Kidney (tissue), 14 donors: ENCODE results near the gene C17orf67. TPM values are rescaled to one million over a fixed set of nuclear protein-coding genes. Genes with fewer than 3 reads are reported as not detected.
"Not testable (repeated sequence)": the region's sequence is repeated elsewhere in the genome, so short reads cannot be mapped to it uniquely, and the experiment has no call there.

Source experiments
- DNase-seq, 5 donors: peaks; one replicate each; pipeline ENCODE4 v3.0.0-alpha.2; 2013 to 2020
- FAIRE-seq: peaks from 2 replicates; lab custom pipeline; 2012; peaks lifted over from hg19 to GRCh38; lab: Jason Lieb, UNC
- H3K27ac ChIP-seq, 2 donors: one replicate each; pipeline ENCODE4 v1.7.0; 2013; ENCODE audit warnings: low read depth in 2 of 2, low read length in 2 of 2, inconsistent platforms in 1 of 2
- H3K27me3 ChIP-seq: one replicate; pipeline ENCODE4 v1.7.1; 2013; ENCODE audit warnings: low read length, inconsistent platforms; ENCODE audit not compliant: control insufficient read depth, insufficient read depth
- H3K36me3 ChIP-seq, 3 donors: one replicate each; pipeline versions ENCODE4 v1.7.0 to v1.7.1; 2013; ENCODE audit warnings: low read length in 3 of 3, control low read depth in 1 of 3, inconsistent platforms in 1 of 3; ENCODE audit not compliant: insufficient read depth in 3 of 3, control insufficient read depth in 2 of 3
- H3K4me1 ChIP-seq, 3 donors: one replicate each; pipeline versions ENCODE4 v1.7.0 to v1.7.1; 2013; ENCODE audit warnings: low read length in 3 of 3, inconsistent platforms in 1 of 3, low read depth in 1 of 3; ENCODE audit not compliant: control insufficient read depth in 2 of 3, insufficient read depth in 2 of 3
- H3K4me3 ChIP-seq, 3 donors: one replicate each; pipeline versions ENCODE4 v1.7.0 to v1.8.1; 2013; ENCODE audit warnings: low read length in 3 of 3, control low read depth in 1 of 3, inconsistent platforms in 1 of 3
- H3K9ac ChIP-seq, 3 donors: one replicate each; pipeline versions ENCODE4 v1.7.0 to v1.7.1; 2013; ENCODE audit warnings: low read length in 3 of 3, control low read depth in 1 of 3, inconsistent platforms in 1 of 3
- H3K9me3 ChIP-seq, 3 donors: one replicate each; pipeline versions ENCODE4 v1.7.0 to v1.7.1; 2013; ENCODE audit warnings: low read length in 3 of 3, control low read depth in 1 of 3, inconsistent platforms in 1 of 3; ENCODE audit not compliant: control insufficient read depth in 2 of 3, insufficient read depth in 1 of 3
- intact Hi-C: fragments of 100-400 bp; cut with DNase I; formaldehyde crosslinking; loops from one replicate; pipeline ENCODE4 v1.11.1; 2022
- polyA plus RNA-seq: library from polyadenylated mRNA; stranded (reverse); fragments of 350-450 nt; fragmentation: Illumina TruSeq; extraction: RNeasy Lipid Tissue Mini Kit (QIAGEN cat#74804); gene quantifications from one replicate; pipeline ENCODE4 v1.2.3, GENCODE V29; 2014; ENCODE audit warnings: low read depth, low replicate concordance; ENCODE audit not compliant: insufficient read depth
- total RNA-seq: library from RNA; stranded (reverse); fragmentation: NEBNext Ultra II Directional; extraction: Animal tissue kit (Norgen Biotek cat#: 25700); gene quantifications from one replicate; pipeline ENCODE4 v1.2.1, GENCODE V29; 2021
- TF ChIP-seq, protein P1 (sequence below): IDR thresholded peaks from 3 replicates; pipeline ENCODE4 v1.5.1; 2012; ENCODE audit warnings: mild to moderate bottlenecking, moderate library complexity, borderline replicate concordance; ENCODE audit not compliant: insufficient read depth; ENCODE audit errors: extremely low read depth
- donor health status: control.
- donor health status: control.
- donor health status: control.
- donor health status: control.
- donor health status: control.
- donor health status: DM: yes; HTN: yes; CAD: no.
- donor health status: Normal renal cell carcinoma (clear cell type).

The C17orf67 gene
- total and polyA plus RNA-seq, 2 donors from 2014 or later, result 0.69 to 2.0 TPM

DNA sequence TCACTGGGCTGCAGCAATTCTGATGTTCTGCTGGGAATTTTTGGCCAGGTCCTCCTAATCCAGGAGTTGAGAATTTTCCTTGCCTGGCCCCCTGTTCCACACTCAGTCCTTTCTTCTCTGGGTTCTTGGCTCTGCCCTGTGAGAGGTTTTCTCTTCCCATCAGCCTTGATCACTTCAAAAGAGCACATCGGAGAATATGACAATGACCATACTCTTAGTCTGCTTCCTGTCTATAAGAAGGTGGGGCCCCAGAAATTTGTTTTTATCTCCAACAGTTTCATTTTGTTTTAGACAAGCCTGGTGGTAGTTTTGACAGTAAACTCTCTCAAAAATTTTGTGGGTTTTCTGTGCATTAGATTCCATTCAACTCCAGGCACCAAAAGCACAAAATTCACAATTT lies 70.7 kb downstream of the C17orf67 start:
- no peaks in the 10 kb centered on the region for H3K4me1 ChIP-seq
- no peaks in the 10 kb centered on the region for H3K36me3 ChIP-seq
- H3K27me3 ChIP-seq, result no peaks in the 10 kb centered on the region
- FAIRE-seq (no peak), DNase-seq (no peak)
- TF ChIP-seq, protein P1, sequence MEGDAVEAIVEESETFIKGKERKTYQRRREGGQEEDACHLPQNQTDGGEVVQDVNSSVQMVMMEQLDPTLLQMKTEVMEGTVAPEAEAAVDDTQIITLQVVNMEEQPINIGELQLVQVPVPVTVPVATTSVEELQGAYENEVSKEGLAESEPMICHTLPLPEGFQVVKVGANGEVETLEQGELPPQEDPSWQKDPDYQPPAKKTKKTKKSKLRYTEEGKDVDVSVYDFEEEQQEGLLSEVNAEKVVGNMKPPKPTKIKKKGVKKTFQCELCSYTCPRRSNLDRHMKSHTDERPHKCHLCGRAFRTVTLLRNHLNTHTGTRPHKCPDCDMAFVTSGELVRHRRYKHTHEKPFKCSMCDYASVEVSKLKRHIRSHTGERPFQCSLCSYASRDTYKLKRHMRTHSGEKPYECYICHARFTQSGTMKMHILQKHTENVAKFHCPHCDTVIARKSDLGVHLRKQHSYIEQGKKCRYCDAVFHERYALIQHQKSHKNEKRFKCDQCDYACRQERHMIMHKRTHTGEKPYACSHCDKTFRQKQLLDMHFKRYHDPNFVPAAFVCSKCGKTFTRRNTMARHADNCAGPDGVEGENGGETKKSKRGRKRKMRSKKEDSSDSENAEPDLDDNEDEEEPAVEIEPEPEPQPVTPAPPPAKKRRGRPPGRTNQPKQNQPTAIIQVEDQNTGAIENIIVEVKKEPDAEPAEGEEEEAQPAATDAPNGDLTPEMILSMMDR, result no peak
- no peak overlapping the region for H3K27ac ChIP-seq
- no peaks in the 10 kb centered on the region for H3K9me3 ChIP-seq
- no peak overlapping the region for H3K4me3 ChIP-seq
- intact Hi-C loops, result no loop called here
- H3K9ac ChIP-seq, result no peak overlapping the region

DNA sequence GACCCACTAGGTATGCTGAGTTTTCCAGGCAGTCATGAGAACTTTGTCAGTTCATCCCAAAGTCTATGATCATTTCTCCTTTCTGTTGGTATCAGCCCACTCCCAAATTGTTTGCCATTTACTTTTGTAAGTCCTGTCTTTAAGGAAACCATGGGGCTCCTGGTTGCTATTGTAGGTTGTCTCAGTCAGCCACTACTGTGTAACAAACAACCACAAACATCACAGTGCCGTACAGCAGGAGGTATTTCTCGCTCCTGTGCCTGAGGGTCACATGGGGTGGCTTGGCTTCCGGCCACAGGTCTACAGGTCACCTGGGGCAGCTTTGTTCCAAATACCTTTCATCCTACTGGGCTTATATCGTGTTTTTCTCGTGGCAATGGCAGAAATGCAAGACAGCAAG lies 71.6 kb downstream of the C17orf67 start:
- FAIRE-seq (no peak), DNase-seq (no peak)
- TF ChIP-seq, protein P1, result no peak
- no peak overlapping the region for H3K4me3 ChIP-seq
- H3K36me3 ChIP-seq, result no peaks in the 10 kb centered on the region
- H3K4me1 ChIP-seq, result no peaks in the 10 kb centered on the region
- H3K9me3 ChIP-seq, result no peaks in the 10 kb centered on the region
- no peak overlapping the region for H3K9ac ChIP-seq
- H3K27ac ChIP-seq, result no peak overlapping the region
- no peaks in the 10 kb centered on the region for H3K27me3 ChIP-seq
- intact Hi-C loops, result no loop called here

DNA sequence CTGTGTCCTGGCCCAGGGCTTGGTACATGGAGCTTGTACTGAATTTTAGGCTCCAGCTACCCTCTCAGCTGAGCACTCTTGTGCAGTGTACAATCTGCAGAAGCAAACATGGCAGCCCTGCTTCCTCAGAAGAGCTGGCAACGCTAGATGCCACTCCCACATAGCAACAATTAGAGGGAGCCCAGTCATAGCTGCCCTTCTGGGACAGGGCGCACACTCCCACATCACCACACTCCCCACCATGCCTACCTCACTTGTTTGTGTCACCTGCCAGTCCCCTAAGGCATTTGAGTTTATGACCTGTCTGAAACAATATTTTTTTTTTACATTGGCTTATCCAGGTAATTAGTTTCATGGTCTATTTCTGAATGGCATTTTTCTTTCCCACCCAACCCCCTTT lies 72.3 kb downstream of the C17orf67 start:
- TF ChIP-seq, protein P1, result no peak
- intact Hi-C loops, result no loop called here
- no peak overlapping the region for H3K27ac ChIP-seq
- no peaks in the 10 kb centered on the region for H3K36me3 ChIP-seq
- H3K9me3 ChIP-seq, result no peaks in the 10 kb centered on the region
- no peak overlapping the region for H3K4me3 ChIP-seq
- DNase-seq, result peak in 3 of 5 donors; percentile 19 to 42 (median 26)
- H3K9ac ChIP-seq, result no peak overlapping the region
- H3K4me1 ChIP-seq, result no peaks in the 10 kb centered on the region
- no peaks in the 10 kb centered on the region for H3K27me3 ChIP-seq
- no peak for FAIRE-seq

DNA sequence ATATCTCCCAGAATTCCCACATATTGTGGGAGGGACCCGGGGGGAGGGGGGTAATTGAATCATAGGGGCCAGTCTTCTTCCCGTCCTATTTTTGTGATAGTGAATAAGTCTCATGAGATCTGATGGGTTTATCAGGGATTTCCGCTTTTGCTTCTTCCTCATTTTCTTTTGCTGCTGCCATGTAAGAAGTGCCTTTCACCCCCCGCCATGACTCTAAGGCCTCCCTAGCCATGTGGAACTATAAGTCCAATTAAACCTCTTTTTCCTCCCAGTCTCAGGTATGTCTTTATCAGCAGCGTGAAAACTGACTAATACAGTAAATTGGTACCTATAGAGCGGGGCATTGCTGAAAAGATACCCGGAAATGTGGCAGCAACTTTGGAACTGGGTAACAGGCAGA lies 76.1 kb downstream of the C17orf67 start:
- H3K27ac ChIP-seq, H3K36me3 ChIP-seq, H3K9ac ChIP-seq, H3K27me3 ChIP-seq, FAIRE-seq, H3K4me3 ChIP-seq, H3K9me3 ChIP-seq, intact Hi-C loops, H3K4me1 ChIP-seq, DNase-seq: not testable (repeated sequence)
